ENCODE results near the gene LRRC63.
"Not testable (repeated sequence)": the region's sequence is repeated elsewhere in the genome, so short reads cannot be mapped to it uniquely, and the experiment has no call there.

The LRRC63 gene

GRCh38 chr13:46181840-46182490 lies 29.8 kb upstream of the LRRC63 start, which contains the start of gene LCP1:
TSS of gene LCP1 (minus strand) at chr13:46182177. CDS start at chr13:46159662, 22,515 bp downstream.
- DNase-seq (ENCODE audit: low spot score) = peak; percentile 70

GRCh38 chr13:46182491-46182877 lies 29.2 kb upstream of the LRRC63 start:
- DNase-seq (ENCODE audit: low spot score) = no peak

- DNase-seq (ENCODE audit: low spot score) = peak; percentile 15
These were observed 28.4 kb upstream of the LRRC63 start for GRCh38 chr13:46183018-46183946.

GRCh38 chr13:46184277-46184699 lies 27.4 kb upstream of the LRRC63 start:
- peak; percentile 75 for DNase-seq (ENCODE audit: low spot score)

GRCh38 chr13:46185634-46186033 lies 26.1 kb upstream of the LRRC63 start:
- DNase-seq (ENCODE audit: low spot score) = no peak

- no peak for DNase-seq (ENCODE audit: low spot score)
These were observed 19.3 kb upstream of the LRRC63 start for GRCh38 chr13:46192412-46192811.

- DNase-seq (ENCODE audit: low spot score) = no peak
These were observed 16.7 kb upstream of the LRRC63 start for GRCh38 chr13:46195016-46195415.

- DNase-seq (ENCODE audit: low spot score) = no peak
These were observed 14.3 kb upstream of the LRRC63 start for GRCh38 chr13:46197299-46198048.

- no peak for DNase-seq (ENCODE audit: low spot score)
These were observed 13.0 kb upstream of the LRRC63 start for GRCh38 chr13:46198696-46199193.

GRCh38 chr13:46202188-46202795 lies 9.4 kb upstream of the LRRC63 start:
- DNase-seq (ENCODE audit: low spot score) = no peak

- no peak for DNase-seq (ENCODE audit: low spot score)
These were observed 8.8 kb upstream of the LRRC63 start for GRCh38 chr13:46202966-46203365.

- DNase-seq (ENCODE audit: low spot score) = no peak
These were observed 5.6 kb upstream of the LRRC63 start for GRCh38 chr13:46206143-46206542.

- DNase-seq (ENCODE audit: low spot score) = no peak
These were observed 3.9 kb upstream of the LRRC63 start for GRCh38 chr13:46207828-46208227.

GRCh38 chr13:46210362-46211083 lies 1.2 kb upstream of the LRRC63 start:
- no peak for DNase-seq (ENCODE audit: low spot score)

GRCh38 chr13:46211116-46211482 lies 629 bp upstream of the LRRC63 start:
- DNase-seq (ENCODE audit: low spot score) = peak; percentile 6

GRCh38 chr13:46213242-46213641 lies 1.5 kb downstream of the LRRC63 start:
- DNase-seq (ENCODE audit: low spot score) = no peak

GRCh38 chr13:46214741-46215140 lies 3.0 kb downstream of the LRRC63 start:
- not testable (repeated sequence) for DNase-seq (ENCODE audit: low spot score)

GRCh38 chr13:46220234-46220633 lies 8.5 kb downstream of the LRRC63 start:
- not testable (repeated sequence) for DNase-seq (ENCODE audit: low spot score)

GRCh38 chr13:46229251-46229650 lies 17.5 kb downstream of the LRRC63 start:
- no peak for DNase-seq (ENCODE audit: low spot score)

- DNase-seq (ENCODE audit: low spot score) = no peak
These were observed 20.6 kb downstream of the LRRC63 start for GRCh38 chr13:46232281-46232680.

GRCh38 chr13:46235286-46235685 lies 23.6 kb downstream of the LRRC63 start:
- no peak for DNase-seq (ENCODE audit: low spot score)

Measured in germinal center (tissue), 1 donor.